Measurements from ENCODE around the gene ASB1. TPM values are rescaled to one million over a fixed set of nuclear protein-coding genes. Genes with fewer than 3 reads are reported as not detected.

The ASB1 gene
- total RNA-seq, 1 experiment from 2014 or later = 28.9 TPM

- H2AFZ ChIP-seq (ENCODE audit: low read length) = no peak overlapping the region
- peaks cover 15% of the 10 kb centered on the region; the same call in 1 of the 2 replicates for H3K79me2 ChIP-seq (ENCODE audit: low read length)
- no peak overlapping the region for H3K4me2 ChIP-seq (ENCODE audit: low read length)
- DNase-seq = no peak
- no peak for ATAC-seq
- H3K27me3 ChIP-seq (ENCODE audit: low read length) = no peaks in the 10 kb centered on the region
- peaks cover 55% of the 10 kb centered on the region for H3K36me3 ChIP-seq (ENCODE audit: low read depth, low read length)
- H4K20me1 ChIP-seq (ENCODE audit: low read length) = no peaks in the 10 kb centered on the region
- H3K4me3 ChIP-seq (ENCODE audit: low read length) = no peak overlapping the region
- intact Hi-C loops (cut with micrococcal nuclease) = no loop called here
- H3K9me2 ChIP-seq (replicated peaks; ENCODE audit: low read length) = no peaks in the 10 kb centered on the region
- H3F3A ChIP-seq (ENCODE audit: low read length, unreplicated experiment) = no peaks in the 10 kb centered on the region
- TF ChIP-seq EZH2phosphoT487 (IDR thresholded peaks at IDR 0.05; ENCODE audit: borderline replicate concordance, low read length) (no peak), EZH2 (IDR thresholded peaks at IDR 0.05; ENCODE audit: low read length, unreplicated experiment) (no peak), CTCF (conservative IDR thresholded peaks at IDR 0.05; ENCODE audit: low read depth, low read length) (no peak)
- BruUV-seq (replicated peaks) = no TSS peak
- H3K27ac ChIP-seq (ENCODE audit: low read length) = no peak overlapping the region
- no peaks in the 10 kb centered on the region for H3K4me1 ChIP-seq (ENCODE audit: insufficient read depth, low read length)
- H3K9ac ChIP-seq (ENCODE audit: low read length) = no peak overlapping the region
- no peaks in the 10 kb centered on the region for H3K9me3 ChIP-seq (ENCODE audit: low read length)
- ChIA-PET POLR2A (ENCODE audit: unreplicated experiment) (no interaction called here), CTCF (no interaction called here)
These were observed 23.7 kb downstream of the ASB1 start for GRCh38 chr2:238450440-238450861.

GRCh38 chr2:238453842-238454241 lies 27.1 kb downstream of the ASB1 start:
- POLR2A ChIA-PET (ENCODE audit: unreplicated experiment) = no interaction called here
- CTCF ChIA-PET = no interaction called here
- Histone ChIP-seq H3K9me3 (ENCODE audit: low read length) (no peaks in the 10 kb centered on the region), H3F3A (ENCODE audit: low read length, unreplicated experiment) (no peaks in the 10 kb centered on the region), H3K4me3 (ENCODE audit: low read length) (no peak overlapping the region), H3K36me3 (ENCODE audit: low read depth, low read length) (peaks cover 32% of the 10 kb centered on the region), H3K4me1 (ENCODE audit: insufficient read depth, low read length) (no peaks in the 10 kb centered on the region), H3K4me2 (ENCODE audit: low read length) (no peak overlapping the region), H3K9me2 (replicated peaks; ENCODE audit: low read length) (no peaks in the 10 kb centered on the region), H3K79me2 (ENCODE audit: low read length) (0 out of 2 replicates have a peak, but pooled peaks cover 4% of the 10 kb centered on the region), H3K27me3 (ENCODE audit: low read length) (no peaks in the 10 kb centered on the region), H3K27ac (ENCODE audit: low read length) (no peak overlapping the region), H2AFZ (ENCODE audit: low read length) (no peak overlapping the region), H3K9ac (ENCODE audit: low read length) (no peak overlapping the region), H4K20me1 (ENCODE audit: low read length) (no peaks in the 10 kb centered on the region)
- ATAC-seq (no peak), DNase-seq (no peak)
- no TSS peak for BruUV-seq (replicated peaks)
- intact Hi-C loops (cut with micrococcal nuclease) = no loop called here
- TF ChIP-seq EZH2 (IDR thresholded peaks at IDR 0.05; ENCODE audit: low read length, unreplicated experiment) = no peak
- TF ChIP-seq EZH2phosphoT487 (IDR thresholded peaks at IDR 0.05; ENCODE audit: borderline replicate concordance, low read length) = no peak
- no peak for TF ChIP-seq CTCF (conservative IDR thresholded peaks at IDR 0.05; ENCODE audit: low read depth, low read length)

GRCh38 chr2:238456449-238456848 lies 29.7 kb downstream of the ASB1 start:
- Histone ChIP-seq H3K27me3 (ENCODE audit: low read length) (no peaks in the 10 kb centered on the region), H4K20me1 (ENCODE audit: low read length) (no peaks in the 10 kb centered on the region), H3K36me3 (ENCODE audit: low read depth, low read length) (peaks cover 14% of the 10 kb centered on the region), H3K9me3 (ENCODE audit: low read length) (no peaks in the 10 kb centered on the region), H3K4me2 (ENCODE audit: low read length) (no peak overlapping the region), H3K4me3 (ENCODE audit: low read length) (no peak overlapping the region), H3K9ac (ENCODE audit: low read length) (no peak overlapping the region), H3K79me2 (ENCODE audit: low read length) (no peaks in the 10 kb centered on the region), H2AFZ (ENCODE audit: low read length) (no peak overlapping the region), H3F3A (ENCODE audit: low read length, unreplicated experiment) (no peaks in the 10 kb centered on the region), H3K9me2 (replicated peaks; ENCODE audit: low read length) (no peaks in the 10 kb centered on the region), H3K27ac (ENCODE audit: low read length) (no peak overlapping the region), H3K4me1 (ENCODE audit: insufficient read depth, low read length) (no peaks in the 10 kb centered on the region)
- ChIA-PET CTCF (no interaction called here), POLR2A (ENCODE audit: unreplicated experiment) (no interaction called here)
- no peak for ATAC-seq
- TF ChIP-seq CTCF (conservative IDR thresholded peaks at IDR 0.05; ENCODE audit: low read depth, low read length) = no peak
- no peak for DNase-seq
- no TSS peak for BruUV-seq (replicated peaks)
- intact Hi-C loops (cut with micrococcal nuclease) = no loop called here
